ENCODE data around the gene TPCN1. TPM values are rescaled to one million over a fixed set of nuclear protein-coding genes. Genes with fewer than 3 reads are reported as not detected.

TPCN1 gene
- total and polyA plus RNA-seq, 2 experiments from 2014 or later, result 16.9 to 32.1 TPM

DNA sequence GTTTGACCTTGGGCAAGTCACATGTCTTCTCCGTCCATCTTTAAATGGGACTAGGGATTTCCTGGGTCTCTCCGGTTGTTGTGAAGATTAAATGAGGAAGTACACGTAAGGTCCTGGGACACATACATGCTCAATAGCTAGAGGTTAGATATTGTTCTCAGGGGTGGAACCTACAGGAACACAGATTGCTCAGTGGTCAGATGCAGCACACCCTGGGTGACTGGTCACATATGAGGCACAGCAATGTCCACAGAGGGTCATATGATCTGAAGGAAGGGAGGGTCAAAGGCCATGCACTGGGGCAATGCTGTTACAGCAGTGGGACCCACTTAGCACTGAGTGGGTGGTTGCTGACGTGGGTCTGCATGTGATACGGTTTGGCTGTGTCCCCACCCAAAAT, 125.1 kb downstream of the TPCN1 start:
- Histone ChIP-seq H3K27ac (no peak overlapping the region), H4K20me1 (ENCODE audit: insufficient read depth, poor library complexity, severe bottlenecking) (no peaks in the 10 kb centered on the region), H3K4me1 (ENCODE audit: insufficient read depth) (no peaks in the 10 kb centered on the region), H3K27me3 (no peaks in the 10 kb centered on the region), H3K79me2 (no peaks in the 10 kb centered on the region), H2AFZ (no peak overlapping the region), H3K36me3 (replicated peaks; ENCODE audit: insufficient read depth, low read depth) (no peaks in the 10 kb centered on the region), H3K4me3 (no peak overlapping the region), H3K4me2 (no peak overlapping the region), H3K9me3 (ENCODE audit: low read depth) (no peaks in the 10 kb centered on the region), H3K9me2 (replicated peaks; ENCODE audit: insufficient read depth) (no peaks in the 10 kb centered on the region)
- DNase-seq (ENCODE audit: low spot score), result no peak
- TF ChIP-seq, protein P1, sequence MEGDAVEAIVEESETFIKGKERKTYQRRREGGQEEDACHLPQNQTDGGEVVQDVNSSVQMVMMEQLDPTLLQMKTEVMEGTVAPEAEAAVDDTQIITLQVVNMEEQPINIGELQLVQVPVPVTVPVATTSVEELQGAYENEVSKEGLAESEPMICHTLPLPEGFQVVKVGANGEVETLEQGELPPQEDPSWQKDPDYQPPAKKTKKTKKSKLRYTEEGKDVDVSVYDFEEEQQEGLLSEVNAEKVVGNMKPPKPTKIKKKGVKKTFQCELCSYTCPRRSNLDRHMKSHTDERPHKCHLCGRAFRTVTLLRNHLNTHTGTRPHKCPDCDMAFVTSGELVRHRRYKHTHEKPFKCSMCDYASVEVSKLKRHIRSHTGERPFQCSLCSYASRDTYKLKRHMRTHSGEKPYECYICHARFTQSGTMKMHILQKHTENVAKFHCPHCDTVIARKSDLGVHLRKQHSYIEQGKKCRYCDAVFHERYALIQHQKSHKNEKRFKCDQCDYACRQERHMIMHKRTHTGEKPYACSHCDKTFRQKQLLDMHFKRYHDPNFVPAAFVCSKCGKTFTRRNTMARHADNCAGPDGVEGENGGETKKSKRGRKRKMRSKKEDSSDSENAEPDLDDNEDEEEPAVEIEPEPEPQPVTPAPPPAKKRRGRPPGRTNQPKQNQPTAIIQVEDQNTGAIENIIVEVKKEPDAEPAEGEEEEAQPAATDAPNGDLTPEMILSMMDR (IDR thresholded peaks at IDR 0.05; ENCODE audit: poor library complexity), result no peak
- TF ChIP-seq EZH2 (IDR thresholded peaks at IDR 0.05; ENCODE audit: borderline replicate concordance), result no peak
- no peak for TF ChIP-seq EZH2phosphoT487 (IDR thresholded peaks at IDR 0.05; ENCODE audit: low read depth, severe bottlenecking, unreplicated experiment)
- WGBS (ENCODE audit: low lambda C conversion rate, missing lambda C conversion rate), result 91% methylated on average over 5 of the region's 5 CpGs

DNA sequence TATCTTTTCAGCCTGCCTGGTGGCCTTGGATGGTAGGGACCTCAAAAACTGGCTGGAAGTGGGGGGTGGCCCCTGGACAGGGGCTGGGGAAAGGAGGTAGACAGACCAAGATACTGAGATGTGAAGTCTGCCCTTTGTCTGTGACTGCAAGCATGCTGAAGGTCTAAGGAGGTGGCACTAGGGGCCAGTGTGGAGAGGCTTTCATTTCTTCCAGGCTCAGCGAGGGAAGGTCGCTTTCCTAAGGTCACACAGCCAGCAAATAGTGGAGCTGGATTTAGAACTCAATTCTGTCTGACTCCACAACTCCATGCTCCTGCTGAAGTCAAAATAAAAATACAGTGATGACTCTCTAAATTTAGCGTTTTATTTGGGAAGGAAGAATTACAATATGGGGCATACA, 125.8 kb downstream of the TPCN1 start:
- Histone ChIP-seq H3K4me3 (no peak overlapping the region), H3K36me3 (replicated peaks; ENCODE audit: insufficient read depth, low read depth) (no peaks in the 10 kb centered on the region), H4K20me1 (ENCODE audit: insufficient read depth, poor library complexity, severe bottlenecking) (no peaks in the 10 kb centered on the region), H3K27me3 (no peaks in the 10 kb centered on the region), H3K9me3 (ENCODE audit: low read depth) (no peaks in the 10 kb centered on the region), H3K27ac (no peak overlapping the region), H2AFZ (no peak overlapping the region), H3K4me1 (ENCODE audit: insufficient read depth) (no peaks in the 10 kb centered on the region), H3K79me2 (no peaks in the 10 kb centered on the region), H3K4me2 (no peak overlapping the region), H3K9me2 (replicated peaks; ENCODE audit: insufficient read depth) (no peaks in the 10 kb centered on the region)
- TF ChIP-seq, protein P1 (IDR thresholded peaks at IDR 0.05; ENCODE audit: poor library complexity), result no peak
- TF ChIP-seq EZH2 (IDR thresholded peaks at IDR 0.05; ENCODE audit: borderline replicate concordance) (no peak), EZH2phosphoT487 (IDR thresholded peaks at IDR 0.05; ENCODE audit: low read depth, severe bottlenecking, unreplicated experiment) (no peak)
- WGBS (ENCODE audit: low lambda C conversion rate, missing lambda C conversion rate), result 90% methylated on average over 3 of the region's 3 CpGs
- DNase-seq (ENCODE audit: low spot score), result no peak

DNA sequence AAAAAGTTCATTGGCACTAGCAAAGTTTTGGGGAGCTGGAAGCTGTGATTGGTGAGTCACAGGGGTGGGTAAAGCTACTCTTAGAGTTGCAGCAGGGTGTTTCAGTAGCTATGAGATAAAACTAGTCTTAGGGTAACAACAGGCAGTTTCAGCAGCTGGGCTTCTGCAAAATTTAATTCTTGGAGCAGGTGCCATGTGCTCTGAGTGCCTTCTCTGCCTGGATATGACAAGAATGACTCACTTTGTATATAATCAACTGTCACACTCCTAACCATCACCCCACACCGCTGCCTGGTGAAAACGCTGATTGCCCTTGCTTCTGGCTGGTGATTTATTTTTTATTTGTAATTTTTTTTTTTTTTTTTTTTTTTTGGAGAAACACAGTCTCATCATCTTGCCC, 126.6 kb downstream of the TPCN1 start:
- no peaks in the 10 kb centered on the region for H4K20me1 ChIP-seq (ENCODE audit: insufficient read depth, poor library complexity, severe bottlenecking)
- TF ChIP-seq, protein P1 (IDR thresholded peaks at IDR 0.05; ENCODE audit: poor library complexity), result no peak
- no peak for TF ChIP-seq EZH2 (IDR thresholded peaks at IDR 0.05; ENCODE audit: borderline replicate concordance)
- no peak for TF ChIP-seq EZH2phosphoT487 (IDR thresholded peaks at IDR 0.05; ENCODE audit: low read depth, severe bottlenecking, unreplicated experiment)
- H3K4me2 ChIP-seq, result no peak overlapping the region
- no peak overlapping the region for H2AFZ ChIP-seq
- WGBS (ENCODE audit: low lambda C conversion rate, missing lambda C conversion rate), result 74% methylated on average over 2 of the region's 2 CpGs
- H3K4me3 ChIP-seq, result no peak overlapping the region
- no peaks in the 10 kb centered on the region for H3K9me2 ChIP-seq (replicated peaks; ENCODE audit: insufficient read depth)
- H3K27ac ChIP-seq, result no peak overlapping the region
- no peaks in the 10 kb centered on the region for H3K27me3 ChIP-seq
- no peaks in the 10 kb centered on the region for H3K9me3 ChIP-seq (ENCODE audit: low read depth)
- no peaks in the 10 kb centered on the region for H3K4me1 ChIP-seq (ENCODE audit: insufficient read depth)
- no peaks in the 10 kb centered on the region for H3K36me3 ChIP-seq (replicated peaks; ENCODE audit: insufficient read depth, low read depth)
- DNase-seq (ENCODE audit: low spot score), result no peak
- no peaks in the 10 kb centered on the region for H3K79me2 ChIP-seq

Small RNA genes within 50 kb of the gene (microRNA-seq; reads per million reads assigned to microRNA genes)
- not detected for gene MIR6762

Small RNA genes within 50 kb of the gene (small RNA-seq; reads per million reads assigned to genes)
- gene MIR6762 (not detected), gene RF00019 (not detected)

Other genes starting within 250 kb of the TPCN1 start
- gene OAS2, start 242.9 kb upstream of the TPCN1 start, total RNA-seq, result 0.44 and 0.50 TPM in 2 replicates
- not detected in 2 replicates for gene OAS2, start 242.9 kb upstream of the TPCN1 start, polyA plus RNA-seq
- 0.47 and 1.0 TPM in 2 replicates for gene DTX1, start 164.7 kb upstream of the TPCN1 start, total RNA-seq
- gene DTX1, start 164.7 kb upstream of the TPCN1 start, polyA plus RNA-seq, result 0.89 and 2.3 TPM in 2 replicates
- gene RASAL1, start 85.7 kb upstream of the TPCN1 start, total RNA-seq, result not detected in 2 replicates
- gene RASAL1, start 85.7 kb upstream of the TPCN1 start, polyA plus RNA-seq, result 0.22 and 0.74 TPM in 2 replicates
- not detected in 2 replicates for gene CFAP73, start 71.7 kb upstream of the TPCN1 start, total RNA-seq
- gene CFAP73, start 71.7 kb upstream of the TPCN1 start, polyA plus RNA-seq, result not detected in 2 replicates
- 32.3 and 52.6 TPM in 2 replicates for gene DDX54, start 36.0 kb upstream of the TPCN1 start, total RNA-seq
- gene DDX54, start 36.0 kb upstream of the TPCN1 start, polyA plus RNA-seq, result 36.0 and 37.8 TPM in 2 replicates
- 16.1 and 19.1 TPM in 2 replicates for gene RITA1, start 35.7 kb upstream of the TPCN1 start, total RNA-seq
- gene RITA1, start 35.7 kb upstream of the TPCN1 start, polyA plus RNA-seq, result 15.7 and 26.9 TPM in 2 replicates
- gene SLC8B1, start 113.6 kb downstream of the TPCN1 start, total RNA-seq, result 15.4 and 19.7 TPM in 2 replicates
- gene SLC8B1, start 113.6 kb downstream of the TPCN1 start, polyA plus RNA-seq, result 17.9 and 21.8 TPM in 2 replicates
- 19.1 and 32.5 TPM in 2 replicates for gene PLBD2, start 137.1 kb downstream of the TPCN1 start, total RNA-seq
- 40.5 and 47.6 TPM in 2 replicates for gene PLBD2, start 137.1 kb downstream of the TPCN1 start, polyA plus RNA-seq
- gene SDS, start 182.4 kb downstream of the TPCN1 start, total RNA-seq, result 0.43 and 1.3 TPM in 2 replicates
- 0.39 and 1.1 TPM in 2 replicates for gene SDS, start 182.4 kb downstream of the TPCN1 start, polyA plus RNA-seq
- 10.3 and 13.8 TPM in 2 replicates for gene SDSL, start 200.9 kb downstream of the TPCN1 start, total RNA-seq
- gene SDSL, start 200.9 kb downstream of the TPCN1 start, polyA plus RNA-seq, result 24.7 and 26.7 TPM in 2 replicates

Data from hepatocyte (in vitro differentiated cells).